Measurements from ENCODE around the gene METTL9.
"Not testable (repeated sequence)": the region's sequence is repeated elsewhere in the genome, so short reads cannot be mapped to it uniquely, and the experiment has no call there.

The METTL9 gene

GRCh38 chr16:21568502-21569189 is 30.7 kb upstream of the METTL9 start:
- TF ChIP-seq, protein P1, sequence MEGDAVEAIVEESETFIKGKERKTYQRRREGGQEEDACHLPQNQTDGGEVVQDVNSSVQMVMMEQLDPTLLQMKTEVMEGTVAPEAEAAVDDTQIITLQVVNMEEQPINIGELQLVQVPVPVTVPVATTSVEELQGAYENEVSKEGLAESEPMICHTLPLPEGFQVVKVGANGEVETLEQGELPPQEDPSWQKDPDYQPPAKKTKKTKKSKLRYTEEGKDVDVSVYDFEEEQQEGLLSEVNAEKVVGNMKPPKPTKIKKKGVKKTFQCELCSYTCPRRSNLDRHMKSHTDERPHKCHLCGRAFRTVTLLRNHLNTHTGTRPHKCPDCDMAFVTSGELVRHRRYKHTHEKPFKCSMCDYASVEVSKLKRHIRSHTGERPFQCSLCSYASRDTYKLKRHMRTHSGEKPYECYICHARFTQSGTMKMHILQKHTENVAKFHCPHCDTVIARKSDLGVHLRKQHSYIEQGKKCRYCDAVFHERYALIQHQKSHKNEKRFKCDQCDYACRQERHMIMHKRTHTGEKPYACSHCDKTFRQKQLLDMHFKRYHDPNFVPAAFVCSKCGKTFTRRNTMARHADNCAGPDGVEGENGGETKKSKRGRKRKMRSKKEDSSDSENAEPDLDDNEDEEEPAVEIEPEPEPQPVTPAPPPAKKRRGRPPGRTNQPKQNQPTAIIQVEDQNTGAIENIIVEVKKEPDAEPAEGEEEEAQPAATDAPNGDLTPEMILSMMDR (IDR thresholded peaks at IDR 0.05; ENCODE audit: low read depth, low read length): no peak
- TF ChIP-seq POLR2A (IDR thresholded peaks at IDR 0.05; ENCODE audit: extremely low read depth, insufficient read length) (no peak), MYC (IDR thresholded peaks at IDR 0.05; ENCODE audit: low read depth, low read length) (no peak), MAX (IDR thresholded peaks at IDR 0.05; ENCODE audit: low read depth, low read length) (no peak)
- no peak for DNase-seq (ENCODE audit: low read depth)
- no peak overlapping the region for H3K4me3 ChIP-seq (ENCODE audit: low read depth, low read length)

- no peak for TF ChIP-seq MAX (IDR thresholded peaks at IDR 0.05; ENCODE audit: low read depth, low read length)
- no peak for TF ChIP-seq POLR2A (IDR thresholded peaks at IDR 0.05; ENCODE audit: extremely low read depth, insufficient read length)
- TF ChIP-seq, protein P1 (IDR thresholded peaks at IDR 0.05; ENCODE audit: low read depth, low read length): no peak
- TF ChIP-seq MYC (IDR thresholded peaks at IDR 0.05; ENCODE audit: low read depth, low read length): no peak
- no peak for DNase-seq (ENCODE audit: low read depth)
Observed at GRCh38 chr16:21570676-21571017, 28.7 kb upstream of the METTL9 start.

GRCh38 chr16:21573506-21573905 is 25.9 kb upstream of the METTL9 start:
- not testable (repeated sequence) for H3K4me3 ChIP-seq (ENCODE audit: low read depth, low read length); DNase-seq (ENCODE audit: low read depth)

More at GRCh38 chr16:21570676-21571017, 28.7 kb upstream of the METTL9 start:
- no peak overlapping the region for H3K4me3 ChIP-seq (ENCODE audit: low read depth, low read length)

DNA sequence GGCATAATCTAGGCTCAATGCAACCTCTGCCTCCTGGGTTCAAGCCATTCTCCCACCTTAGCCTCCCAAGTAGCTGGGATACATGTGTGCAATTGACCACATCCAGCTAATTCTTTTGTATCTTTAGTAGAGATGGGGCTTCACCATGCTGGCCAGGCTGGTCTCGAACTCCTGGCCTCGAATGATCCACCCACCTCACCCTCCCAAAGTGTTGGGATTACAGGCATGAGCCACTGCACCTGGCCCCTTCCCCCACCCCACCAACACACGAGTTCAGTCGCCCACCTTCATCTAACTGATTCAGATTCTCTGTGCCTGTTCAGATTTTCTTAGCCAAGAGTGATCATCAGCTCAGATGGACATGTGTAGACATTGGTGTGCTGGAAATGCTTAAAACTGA is 25.0 kb upstream of the METTL9 start:
- H3K4me3 ChIP-seq (ENCODE audit: low read depth, low read length): no peak overlapping the region
- TF ChIP-seq MAX (IDR thresholded peaks at IDR 0.05; ENCODE audit: low read depth, low read length) (no peak), POLR2A (IDR thresholded peaks at IDR 0.05; ENCODE audit: extremely low read depth, insufficient read length) (no peak), MYC (IDR thresholded peaks at IDR 0.05; ENCODE audit: low read depth, low read length) (no peak)
- TF ChIP-seq, protein P1 (IDR thresholded peaks at IDR 0.05; ENCODE audit: low read depth, low read length): no peak

GRCh38 chr16:21576323-21576722 is 23.1 kb upstream of the METTL9 start:
- H3K4me3 ChIP-seq (ENCODE audit: low read depth, low read length); DNase-seq (ENCODE audit: low read depth): not testable (repeated sequence)

More for the DNA sequence above, 25.0 kb upstream of the METTL9 start:
- DNase-seq (ENCODE audit: low read depth): no peak

- not testable (repeated sequence) for H3K4me3 ChIP-seq (ENCODE audit: low read depth, low read length)
Observed at GRCh38 chr16:21577487-21577886, 21.9 kb upstream of the METTL9 start.

DNA sequence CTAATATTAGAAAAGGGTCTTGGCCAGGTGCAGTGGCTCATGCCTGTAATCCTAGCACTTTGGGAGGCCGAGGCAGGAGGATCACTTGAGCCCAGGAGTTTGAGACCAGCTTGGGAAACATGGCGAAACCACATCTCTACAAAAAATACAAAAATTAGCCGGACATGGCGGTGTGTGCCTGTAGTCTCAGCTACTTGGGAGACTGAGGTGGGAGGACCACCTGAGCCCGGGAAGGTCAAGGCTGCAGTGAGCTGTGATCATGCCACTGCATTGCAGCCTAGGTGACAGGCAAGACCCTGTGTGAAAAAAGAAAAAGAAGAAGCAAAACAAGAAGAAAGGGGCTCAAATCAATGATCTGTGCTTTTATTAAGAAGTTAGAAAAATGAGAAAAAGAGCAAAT is 21.1 kb upstream of the METTL9 start:
- H3K4me3 ChIP-seq (ENCODE audit: low read depth, low read length); DNase-seq (ENCODE audit: low read depth): not testable (repeated sequence)

More at GRCh38 chr16:21577487-21577886, 21.9 kb upstream of the METTL9 start:
- DNase-seq (ENCODE audit: low read depth): not testable (repeated sequence)

DNA sequence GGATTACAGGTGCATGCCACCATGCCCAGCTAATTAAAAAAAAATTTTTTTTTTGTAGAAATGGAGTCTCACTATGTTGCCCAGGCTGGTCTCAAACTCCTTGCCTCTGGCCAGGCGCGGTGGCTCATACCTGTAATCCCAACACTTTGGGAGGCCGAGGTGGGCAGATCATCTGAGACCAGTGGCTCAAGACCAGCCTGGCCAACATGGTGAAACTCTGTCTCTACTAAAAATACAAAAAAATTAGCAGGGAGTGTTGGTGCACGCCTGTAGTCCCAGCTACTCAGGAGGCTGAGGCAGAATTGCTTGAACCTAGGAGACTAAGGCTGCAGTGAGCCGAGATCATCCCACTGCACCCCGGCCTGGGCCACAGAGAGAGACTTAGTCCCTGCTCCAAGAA is 19.2 kb upstream of the METTL9 start:
- DNase-seq (ENCODE audit: low read depth); H3K4me3 ChIP-seq (ENCODE audit: low read depth, low read length): not testable (repeated sequence)

GRCh38 chr16:21580807-21581206 is 18.6 kb upstream of the METTL9 start:
- no peak for DNase-seq (ENCODE audit: low read depth)
- no peak overlapping the region for H3K4me3 ChIP-seq (ENCODE audit: low read depth, low read length)
- TF ChIP-seq, protein P1 (IDR thresholded peaks at IDR 0.05; ENCODE audit: low read depth, low read length): no peak
- TF ChIP-seq POLR2A (IDR thresholded peaks at IDR 0.05; ENCODE audit: extremely low read depth, insufficient read length): no peak
